Daoy (cell line): ENCODE results near the gene PRRC2B. TPM values are rescaled to one million over a fixed set of nuclear protein-coding genes. Genes with fewer than 3 reads are reported as not detected.
A peak's percentile ranks its signal among the peaks of the same experiment; 100 is the strongest.
"Not testable (repeated sequence)": the region's sequence is repeated elsewhere in the genome, so short reads cannot be mapped to it uniquely, and the experiment has no call there.

ENCODE experiments used
- DNase-seq: peaks from one replicate; pipeline ENCODE4 v3.0.0-alpha.2; 2015; ENCODE audit warnings: low read depth
- total RNA-seq: library from RNA; depleted of rRNA; stranded (reverse); fragments of >200 nt; shearing (Covaris generic); gene quantifications from 2 replicates; pipeline ENCODE4 v1.2.3, GENCODE V29; 2014

The PRRC2B gene
- total RNA-seq, 1 experiment from 2014 or later, result 54.0 TPM

DNA sequence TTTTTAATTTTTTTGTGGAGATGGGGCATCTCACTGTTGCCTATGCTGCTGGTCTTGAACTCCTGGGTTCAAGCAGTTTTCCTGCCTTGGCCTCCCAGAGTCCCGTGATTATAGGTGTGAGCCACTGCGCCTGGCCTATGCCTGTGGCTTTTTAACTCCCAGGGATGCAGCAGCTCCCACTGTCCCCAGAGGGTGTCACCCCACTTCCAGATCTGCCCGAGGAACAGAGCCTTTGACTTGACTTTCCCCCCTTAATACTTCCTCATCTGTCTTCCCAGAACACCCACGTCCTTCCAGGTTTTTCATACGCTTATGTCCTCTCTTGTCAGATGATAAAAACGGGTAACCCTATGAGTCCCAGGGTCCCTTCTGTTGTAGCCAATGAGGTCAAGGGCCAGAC lies 7.6 kb upstream of the PRRC2B start:
- DNase-seq, result no peak

DNA sequence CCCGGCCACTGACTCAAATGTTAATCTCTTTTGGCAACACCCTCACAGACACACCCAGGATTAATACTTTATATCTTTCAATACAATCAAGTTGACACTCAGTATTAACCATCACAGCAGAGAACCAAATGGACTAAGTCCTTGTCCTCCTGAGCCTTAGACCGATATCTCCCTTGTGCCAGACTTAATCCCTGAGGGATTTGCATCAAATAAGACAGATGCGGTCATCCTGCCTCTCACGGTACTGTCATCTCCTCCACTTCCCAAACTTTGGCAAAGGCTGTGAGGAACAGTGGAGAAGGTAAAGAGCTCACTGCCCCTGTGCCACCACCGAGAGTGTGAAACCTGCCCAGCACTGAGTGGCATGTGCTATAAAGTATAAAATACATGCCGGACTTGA lies 6.5 kb upstream of the PRRC2B start:
- no peak for DNase-seq

DNA sequence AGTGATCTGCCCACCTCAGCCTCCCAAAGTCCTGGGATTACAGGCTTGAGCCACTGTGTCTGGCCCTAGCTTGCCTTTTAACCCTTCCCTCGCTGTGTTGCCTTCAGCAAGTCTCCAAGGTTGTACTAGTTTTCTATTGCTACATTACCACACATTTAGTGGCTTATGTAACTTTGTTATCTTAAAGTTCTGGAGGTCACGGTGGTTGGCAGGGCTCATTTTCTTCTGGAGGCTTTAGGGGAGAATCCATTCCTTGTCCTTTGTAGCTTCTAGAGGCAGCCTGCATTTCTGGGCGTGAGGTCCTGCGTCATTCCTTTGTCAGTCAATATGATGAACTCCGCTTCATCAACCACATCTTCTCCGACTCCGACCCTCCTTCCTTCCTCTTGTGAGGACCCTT lies 2.9 kb upstream of the PRRC2B start:
- DNase-seq, result no peak

DNA sequence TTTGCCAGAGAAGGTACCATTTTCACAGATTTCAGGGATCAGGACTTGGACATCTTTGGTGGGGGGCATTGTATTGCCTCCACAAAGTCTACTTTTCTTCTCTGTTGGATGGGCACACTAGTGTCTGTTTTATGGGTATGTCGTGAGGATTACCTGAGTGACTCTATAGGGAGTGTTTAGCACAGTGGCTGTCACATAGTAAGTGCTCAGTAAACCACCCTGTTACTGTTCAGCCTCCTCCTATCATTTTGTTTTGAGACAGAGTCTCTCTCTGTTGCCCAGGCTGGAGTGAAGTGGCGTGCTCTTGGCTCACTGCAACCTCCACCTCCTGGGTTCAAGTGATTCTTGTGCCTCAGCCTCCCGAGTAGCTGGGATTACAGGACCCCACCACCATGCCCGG lies 2.4 kb upstream of the PRRC2B start:
- no peak for DNase-seq

DNA sequence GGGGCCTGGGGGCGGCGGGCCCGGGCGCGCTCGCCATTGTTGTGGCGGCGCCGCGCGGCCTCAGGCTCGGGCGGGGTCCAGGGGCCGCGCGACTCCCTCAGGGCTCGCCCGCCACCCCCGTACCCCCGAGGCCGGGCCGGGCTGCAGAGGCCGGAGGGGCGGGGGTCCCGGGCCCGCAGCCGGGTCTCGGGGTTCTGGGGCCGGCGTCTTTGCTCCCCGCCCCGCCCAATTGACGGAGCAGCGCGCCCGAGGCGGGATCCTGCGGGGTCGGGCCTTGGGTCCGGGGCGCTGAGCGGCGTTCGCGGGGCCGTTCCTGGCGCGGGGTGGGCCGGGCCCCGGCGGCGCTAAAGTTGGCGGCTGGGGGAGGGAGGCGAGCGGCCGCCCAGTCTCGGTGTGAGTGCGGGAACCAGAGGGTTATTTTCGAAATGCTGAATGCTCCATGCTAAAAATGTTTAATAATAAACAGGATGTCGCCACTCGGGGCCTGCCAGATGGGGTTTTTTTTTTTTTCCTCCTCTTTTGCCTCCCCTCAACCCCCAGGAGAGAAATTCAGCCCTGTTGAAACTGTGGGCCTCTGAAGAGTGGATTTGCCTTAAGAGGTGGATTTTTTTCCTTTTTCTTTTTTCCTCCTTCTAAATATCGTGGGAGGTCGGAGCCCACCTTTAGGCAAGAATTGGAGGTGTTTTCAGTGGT lies 724 bp downstream of the PRRC2B start:
- peak; percentile 65 for DNase-seq

DNA sequence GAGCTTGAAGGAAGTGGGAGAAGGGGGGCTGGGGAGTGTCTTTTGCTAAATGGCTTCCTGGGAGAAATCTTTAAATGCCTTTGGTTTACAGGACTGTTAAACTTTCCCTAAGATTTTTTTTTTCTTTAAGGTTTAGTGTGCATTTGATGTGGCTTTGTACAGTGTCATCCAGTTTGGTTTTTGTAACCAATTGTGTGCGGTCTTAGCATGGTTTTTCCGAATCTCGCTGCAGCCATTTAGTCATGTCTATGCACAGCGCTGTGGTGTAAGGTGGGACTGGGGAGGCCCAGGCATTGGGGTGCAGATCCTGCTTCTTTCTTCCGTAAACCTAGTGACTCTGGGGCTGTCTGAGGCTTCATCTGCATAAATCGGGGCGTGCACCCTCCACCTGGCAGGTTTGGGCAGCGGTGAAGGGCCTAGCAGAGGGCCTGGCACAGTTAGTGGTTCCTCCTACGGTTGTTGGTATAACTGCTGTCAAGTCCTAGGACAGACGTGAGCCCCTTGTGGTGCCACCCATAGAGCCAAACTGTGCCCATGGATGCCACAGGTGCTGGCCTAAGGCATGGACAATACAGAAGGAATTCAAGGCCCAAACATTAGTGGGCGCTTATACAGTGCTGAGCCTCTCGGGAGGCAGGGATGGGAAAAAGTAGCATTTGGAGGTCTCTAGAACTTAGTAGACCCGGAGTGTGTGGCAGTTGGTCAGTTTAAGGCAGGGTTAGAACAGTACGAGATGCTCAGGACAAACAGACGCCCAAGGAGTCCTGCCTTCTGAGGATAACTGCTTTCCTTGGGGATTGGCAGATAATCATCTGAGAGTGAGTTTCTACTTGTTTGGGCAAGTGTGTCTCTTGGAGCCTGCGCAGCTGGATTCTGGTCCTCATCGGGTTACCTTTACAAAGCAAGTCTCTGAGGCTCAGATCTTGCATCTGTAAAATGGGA lies 1.5 kb downstream of the PRRC2B start:
- no peak for DNase-seq

DNA sequence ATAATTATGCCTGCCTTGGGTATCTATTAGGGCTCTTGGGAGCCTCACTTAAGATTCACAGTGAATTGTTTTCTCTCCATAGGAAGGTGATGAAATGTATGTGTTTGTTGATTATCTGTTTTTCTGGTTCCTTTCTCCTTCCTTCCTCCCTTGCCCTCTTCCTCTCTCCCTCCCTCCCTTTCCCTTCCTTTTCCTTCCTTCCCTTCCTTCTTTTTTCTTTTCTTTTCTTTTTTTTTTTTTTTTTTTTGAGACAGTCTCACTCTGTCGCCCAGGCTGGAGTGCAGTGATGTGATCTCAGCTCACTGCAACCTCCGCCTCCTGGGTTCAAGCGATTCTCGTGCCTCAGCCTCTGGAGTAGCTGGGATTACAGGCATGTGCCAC lies 2.2 kb downstream of the PRRC2B start:
- not testable (repeated sequence) for DNase-seq

DNA sequence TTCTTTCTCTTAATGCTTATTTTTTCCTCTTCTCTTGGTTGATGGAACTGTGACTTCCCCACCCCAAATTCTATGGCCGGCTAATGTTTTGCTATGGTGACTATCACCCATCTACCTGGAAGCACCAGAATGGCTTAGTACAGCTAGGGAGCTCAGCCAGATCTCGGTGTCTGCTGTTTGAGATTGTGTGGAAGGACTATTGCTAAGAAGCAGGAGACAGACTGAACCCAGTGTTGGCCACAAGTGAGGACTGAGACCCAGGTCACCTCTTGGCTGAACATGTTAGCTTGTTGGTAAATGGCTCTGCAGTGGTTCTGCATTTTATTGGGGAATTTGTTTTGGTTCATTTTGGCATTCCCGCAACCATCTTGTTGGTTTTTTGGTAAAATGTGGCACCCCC lies 2.7 kb downstream of the PRRC2B start:
- no peak for DNase-seq

DNA sequence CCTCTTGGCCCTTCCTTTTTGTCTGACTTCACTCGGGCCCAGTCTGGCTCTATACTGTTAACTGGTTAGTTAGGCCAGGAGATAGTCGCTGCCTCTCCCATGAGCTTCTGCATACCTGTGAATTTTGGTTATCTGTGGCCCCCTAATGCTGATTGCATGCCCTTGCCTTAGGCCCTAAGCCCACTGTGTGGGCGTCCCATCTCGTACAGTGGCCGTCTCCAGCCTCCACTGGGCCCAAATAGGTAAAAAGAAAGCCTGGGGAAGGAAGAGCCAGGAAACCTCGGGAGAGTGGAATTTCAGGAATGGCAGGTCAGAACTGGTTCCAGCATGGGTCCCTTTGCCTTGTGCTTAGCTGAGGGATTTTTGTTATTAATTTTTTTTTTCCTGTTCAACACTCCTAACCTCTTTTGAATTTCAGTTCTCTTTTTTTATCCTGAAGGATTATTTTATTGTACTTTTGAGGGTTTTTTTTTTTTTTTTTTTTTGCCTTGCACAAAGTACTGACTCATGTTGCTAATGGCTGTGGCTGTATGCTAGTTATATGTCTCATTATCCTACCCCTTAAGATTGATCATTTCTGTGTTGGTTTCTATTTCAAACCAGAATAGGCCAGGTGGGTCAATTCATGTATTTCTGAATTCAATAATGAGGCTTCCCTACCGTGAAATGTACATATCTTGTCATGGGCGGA lies 3.4 kb downstream of the PRRC2B start:
- peak; percentile 44 for DNase-seq

DNA sequence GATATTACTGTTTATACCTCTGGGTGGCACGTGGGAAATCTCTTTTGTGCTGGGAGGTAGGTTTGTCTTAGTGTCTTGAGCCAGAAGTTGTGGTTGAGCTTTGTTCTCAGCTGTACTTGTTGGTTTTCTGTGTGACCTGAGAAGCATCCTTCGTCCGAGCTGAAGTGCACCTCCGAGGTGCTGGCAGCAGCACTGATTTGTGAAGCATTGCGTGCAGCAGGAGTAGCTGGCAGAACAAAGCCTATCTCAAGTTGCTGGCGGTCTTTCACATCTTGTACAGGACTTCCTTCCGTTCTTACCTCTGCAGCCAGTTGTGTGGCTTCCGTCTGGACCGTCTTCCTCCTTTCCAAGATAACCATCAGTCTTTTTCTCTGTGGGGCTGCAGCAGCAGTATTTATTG lies 4.3 kb downstream of the PRRC2B start:
- DNase-seq, result peak; percentile 42

DNA sequence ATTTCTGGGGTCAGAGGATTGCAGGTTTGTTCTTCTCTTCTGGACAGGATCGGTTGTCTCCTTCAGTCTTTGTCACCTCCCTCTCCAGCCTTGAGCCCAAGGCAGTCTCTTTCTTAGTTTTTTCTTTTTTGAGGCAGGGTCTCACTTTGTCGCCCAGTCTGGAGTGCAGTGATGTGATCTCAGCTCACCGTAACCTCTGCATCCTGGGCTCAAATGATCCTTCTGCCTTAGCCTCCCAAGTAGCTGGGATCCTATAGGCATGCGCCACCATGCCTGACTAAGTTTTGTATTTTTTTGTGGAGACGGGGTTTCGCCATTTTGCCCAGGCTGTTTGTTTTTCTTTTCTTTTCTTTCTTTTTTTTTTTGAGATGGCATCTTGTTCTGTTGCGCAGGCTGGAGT lies 6.1 kb downstream of the PRRC2B start:
- no peak for DNase-seq

DNA sequence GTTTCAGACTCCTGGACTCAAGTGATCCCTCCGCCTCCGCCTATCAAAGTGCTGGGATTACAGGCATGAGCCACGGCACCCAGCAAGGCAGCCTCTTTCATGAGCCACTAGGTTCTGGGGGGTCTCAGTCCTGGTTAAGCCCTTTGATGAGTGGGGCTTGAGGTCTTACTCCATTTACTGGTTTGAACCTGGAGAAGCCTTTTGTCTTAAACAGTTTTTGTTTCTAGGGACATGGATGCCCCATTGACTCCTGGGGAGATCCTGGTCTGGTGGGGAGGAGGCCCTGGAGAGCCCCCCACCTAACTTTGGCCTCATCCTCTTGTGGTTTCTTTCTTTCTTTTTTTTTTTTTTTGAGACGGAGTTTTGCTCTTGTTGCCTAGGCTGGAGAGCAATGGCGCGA lies 6.7 kb downstream of the PRRC2B start:
- no peak for DNase-seq

DNA sequence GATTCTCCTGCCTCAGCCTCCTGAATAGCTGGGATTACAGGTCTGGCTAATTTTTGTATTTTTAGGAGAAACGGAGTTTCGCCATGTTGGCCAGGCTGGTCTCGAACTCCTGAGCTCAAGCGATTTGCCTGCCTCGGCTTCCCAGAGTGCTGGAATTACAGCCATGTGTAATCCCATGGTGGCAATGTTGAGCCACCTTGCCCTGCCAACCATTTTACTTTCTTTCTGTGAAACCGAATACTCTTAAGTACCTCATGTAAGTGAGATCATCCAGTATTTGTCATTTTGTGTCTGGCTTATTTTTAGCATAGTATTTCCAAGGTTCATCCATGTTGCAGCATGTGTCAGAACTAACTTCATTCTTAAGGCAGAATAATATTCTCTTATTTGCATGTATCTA lies 8.2 kb downstream of the PRRC2B start:
- peak; percentile 80 for DNase-seq

DNA sequence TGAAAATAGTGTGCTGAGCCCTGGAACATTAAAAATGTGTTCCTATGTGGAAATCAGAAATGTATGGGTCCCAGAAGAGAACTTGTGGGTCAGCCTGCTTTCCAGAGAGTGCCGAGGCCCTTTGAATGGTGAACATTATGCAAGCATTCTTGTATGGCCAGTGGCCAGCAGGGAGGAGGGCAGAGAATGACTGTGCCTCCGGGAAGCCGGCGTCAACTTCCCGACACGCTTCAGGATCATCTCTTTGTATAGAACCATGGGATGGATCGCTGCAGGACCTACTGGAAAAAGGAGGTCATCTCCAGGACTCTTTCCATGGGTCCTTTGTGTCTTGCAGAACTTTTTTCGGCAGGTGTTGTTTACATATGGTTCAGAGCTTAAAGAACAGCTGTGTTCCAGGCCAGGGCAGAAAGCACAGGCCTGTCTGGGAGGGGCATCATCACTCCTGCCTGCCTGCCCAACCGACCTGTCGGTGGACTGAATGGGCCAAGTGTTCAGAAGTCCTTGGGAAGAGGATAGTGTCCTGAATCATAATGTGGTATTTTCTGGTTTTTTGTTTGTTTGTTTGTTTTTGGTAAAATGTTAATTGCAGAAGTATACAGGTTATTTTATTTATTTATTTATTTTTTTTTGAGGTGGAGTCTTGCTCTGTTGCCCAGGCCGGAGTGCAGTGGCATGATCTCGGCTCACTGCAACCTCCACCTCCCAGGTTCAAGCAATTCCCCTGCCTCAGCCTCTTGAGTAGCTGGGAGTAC lies 9.0 kb downstream of the PRRC2B start:
- peak; percentile 87 for DNase-seq

DNA sequence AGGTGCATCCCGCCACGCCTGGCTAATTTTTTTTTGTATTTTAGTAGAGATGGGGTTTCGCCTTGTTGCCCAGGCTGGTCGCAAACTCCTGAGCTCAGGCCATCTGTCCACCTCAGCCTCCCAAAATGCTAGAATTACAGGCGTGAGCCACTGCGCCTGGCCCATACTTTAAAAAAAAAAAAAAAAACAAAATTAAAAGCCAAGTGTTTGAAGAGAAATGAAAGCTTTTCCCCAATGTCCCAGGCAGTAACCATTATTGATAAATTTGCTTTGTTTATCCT lies 9.5 kb downstream of the PRRC2B start:
- no peak for DNase-seq

DNA sequence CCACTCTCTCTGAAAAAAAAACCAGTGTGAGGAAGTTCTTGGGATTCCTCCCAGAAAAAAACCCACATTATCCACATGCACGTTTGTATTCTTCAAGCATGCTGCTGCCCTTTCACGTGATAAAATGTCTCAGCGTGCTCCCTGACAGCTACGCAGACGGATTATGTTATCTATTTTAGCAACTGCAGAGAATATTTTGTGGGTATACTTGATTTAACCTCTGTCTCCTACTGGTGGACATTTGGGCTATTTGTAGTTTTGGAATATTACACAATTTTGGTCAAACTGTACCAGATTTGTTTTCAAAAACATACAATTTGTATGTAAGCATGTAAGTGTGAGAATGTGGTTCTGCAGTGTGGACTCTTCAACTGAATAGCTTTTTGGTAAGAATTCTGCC lies 10.7 kb downstream of the PRRC2B start:
- no peak for DNase-seq

DNA sequence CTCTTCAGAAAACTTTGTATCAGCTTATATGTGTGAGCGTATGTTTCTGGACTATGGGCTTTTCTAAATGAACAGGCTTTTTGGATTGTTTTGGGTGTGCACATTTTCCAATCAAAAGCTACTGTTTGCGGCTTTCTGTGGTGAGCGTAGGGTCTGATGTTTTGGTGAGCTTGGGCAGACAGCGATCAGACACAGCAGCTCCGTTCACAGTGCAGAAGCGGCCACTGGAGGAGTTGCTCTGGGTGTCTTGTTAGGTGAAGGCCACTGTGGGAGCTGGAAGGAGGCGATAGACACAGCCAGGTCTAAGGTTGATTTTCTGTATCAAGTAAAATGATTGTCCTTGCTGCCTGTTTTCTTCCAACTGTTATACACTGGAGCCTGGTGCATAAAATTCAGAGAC lies 11.1 kb downstream of the PRRC2B start:
- no peak for DNase-seq

DNA sequence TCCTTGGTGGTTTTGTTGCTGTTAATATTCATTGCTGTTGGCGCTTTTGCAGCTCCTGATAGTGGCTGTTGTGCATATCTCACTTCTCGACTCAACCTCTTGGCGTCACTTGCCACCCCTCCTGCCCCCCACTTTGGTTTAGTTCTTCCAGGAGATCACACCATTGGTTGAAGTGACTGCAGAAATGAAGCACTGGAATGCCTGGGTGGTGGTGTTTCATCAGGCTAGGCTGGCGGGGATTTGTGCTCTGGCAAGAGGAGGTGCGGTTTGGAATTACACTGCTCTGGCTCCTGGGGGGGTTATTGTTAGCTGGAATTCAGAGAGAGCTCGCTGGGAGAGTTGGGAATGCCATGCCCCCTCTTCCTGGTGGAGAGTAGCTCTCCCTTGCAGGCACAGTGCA lies 11.5 kb downstream of the PRRC2B start:
- peak; percentile 83 for DNase-seq

DNA sequence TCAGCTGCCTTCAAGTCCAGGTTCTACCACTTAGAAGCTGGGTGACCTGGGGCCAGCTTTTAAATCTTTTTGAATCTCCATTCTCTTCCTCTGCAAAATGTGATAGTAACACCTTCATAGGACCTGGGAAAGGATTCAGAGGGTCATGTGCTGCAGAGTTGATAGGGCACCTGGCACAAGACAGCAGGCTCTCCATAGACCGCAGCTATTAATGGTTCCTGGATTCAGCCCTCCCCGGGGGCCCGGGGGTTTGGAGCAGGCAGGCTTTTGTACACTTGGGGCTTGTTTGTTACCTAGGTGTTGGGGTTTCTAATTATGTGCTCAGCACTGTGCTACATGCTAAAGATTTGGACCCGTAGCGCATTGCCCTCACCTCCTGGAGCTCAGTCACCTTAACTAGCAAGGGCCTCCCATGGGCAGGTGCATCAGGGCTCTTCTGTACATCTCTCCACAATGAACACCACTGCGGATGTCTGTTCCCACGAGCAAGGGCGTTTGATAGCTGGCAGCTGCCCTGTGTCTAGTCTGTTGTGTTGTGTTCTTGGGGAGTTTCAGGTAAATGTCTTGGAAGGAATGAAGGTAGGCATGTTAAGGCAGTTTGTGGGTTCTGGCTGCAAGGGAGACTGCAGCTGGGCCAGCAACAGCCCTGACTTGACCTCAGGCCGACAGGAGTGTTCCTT lies 12.1 kb downstream of the PRRC2B start:
- no peak for DNase-seq

DNA sequence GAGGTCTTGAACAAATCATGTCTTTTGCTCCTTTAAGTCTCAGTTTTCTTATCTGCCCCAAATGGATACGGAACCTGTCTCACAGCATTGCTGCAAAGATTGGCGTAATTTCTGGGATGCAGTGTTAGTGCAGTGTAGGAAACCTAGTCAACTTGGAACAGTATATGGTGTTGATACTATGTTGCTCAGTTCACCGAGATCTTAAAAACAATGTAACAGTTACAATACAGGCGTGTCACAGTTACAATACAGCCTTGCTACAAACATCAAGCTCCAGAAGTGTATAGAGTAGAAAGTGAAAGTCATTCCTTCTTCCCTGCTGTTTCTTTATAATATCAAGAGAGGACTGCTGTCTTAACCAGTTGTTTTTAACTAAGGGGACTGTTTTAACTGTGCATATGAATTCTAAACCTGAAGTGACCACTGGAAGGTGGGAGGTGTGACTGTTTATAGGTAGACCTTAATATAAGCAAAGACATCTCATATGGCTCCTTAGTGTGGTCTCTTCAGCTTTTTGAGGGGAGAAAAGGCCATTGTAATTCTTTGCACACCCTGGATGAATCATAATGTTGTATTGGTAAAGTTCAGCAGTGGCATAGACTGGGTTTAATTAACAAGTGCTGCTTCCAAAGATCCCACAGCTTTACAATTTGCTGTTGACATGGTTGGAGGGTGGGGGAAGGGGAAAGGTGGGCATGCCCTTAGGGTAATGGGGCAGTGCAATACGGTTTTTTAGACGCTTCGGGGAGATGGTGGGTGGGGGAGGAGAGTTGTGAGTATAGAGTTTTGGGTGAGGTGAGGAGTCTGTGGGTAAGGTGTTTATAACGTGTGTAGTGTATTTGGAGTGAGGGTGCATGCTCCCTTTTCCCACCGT lies 12.9 kb downstream of the PRRC2B start:
- no peak for DNase-seq
